NCI-H446 treated with DMSO at 0.1 percent for 48 hours (cell line): ENCODE results near the gene BRD8.
A peak's percentile ranks its signal among the peaks of the same experiment; 100 is the strongest.
"Not testable (repeated sequence)": the region's sequence is repeated elsewhere in the genome, so short reads cannot be mapped to it uniquely, and the experiment has no call there.

Experiments used
- DNase-seq: peaks from one replicate; lab custom pipeline; 2025; lab: John Stamatoyannopoulos, UW

The BRD8 gene, protein sequence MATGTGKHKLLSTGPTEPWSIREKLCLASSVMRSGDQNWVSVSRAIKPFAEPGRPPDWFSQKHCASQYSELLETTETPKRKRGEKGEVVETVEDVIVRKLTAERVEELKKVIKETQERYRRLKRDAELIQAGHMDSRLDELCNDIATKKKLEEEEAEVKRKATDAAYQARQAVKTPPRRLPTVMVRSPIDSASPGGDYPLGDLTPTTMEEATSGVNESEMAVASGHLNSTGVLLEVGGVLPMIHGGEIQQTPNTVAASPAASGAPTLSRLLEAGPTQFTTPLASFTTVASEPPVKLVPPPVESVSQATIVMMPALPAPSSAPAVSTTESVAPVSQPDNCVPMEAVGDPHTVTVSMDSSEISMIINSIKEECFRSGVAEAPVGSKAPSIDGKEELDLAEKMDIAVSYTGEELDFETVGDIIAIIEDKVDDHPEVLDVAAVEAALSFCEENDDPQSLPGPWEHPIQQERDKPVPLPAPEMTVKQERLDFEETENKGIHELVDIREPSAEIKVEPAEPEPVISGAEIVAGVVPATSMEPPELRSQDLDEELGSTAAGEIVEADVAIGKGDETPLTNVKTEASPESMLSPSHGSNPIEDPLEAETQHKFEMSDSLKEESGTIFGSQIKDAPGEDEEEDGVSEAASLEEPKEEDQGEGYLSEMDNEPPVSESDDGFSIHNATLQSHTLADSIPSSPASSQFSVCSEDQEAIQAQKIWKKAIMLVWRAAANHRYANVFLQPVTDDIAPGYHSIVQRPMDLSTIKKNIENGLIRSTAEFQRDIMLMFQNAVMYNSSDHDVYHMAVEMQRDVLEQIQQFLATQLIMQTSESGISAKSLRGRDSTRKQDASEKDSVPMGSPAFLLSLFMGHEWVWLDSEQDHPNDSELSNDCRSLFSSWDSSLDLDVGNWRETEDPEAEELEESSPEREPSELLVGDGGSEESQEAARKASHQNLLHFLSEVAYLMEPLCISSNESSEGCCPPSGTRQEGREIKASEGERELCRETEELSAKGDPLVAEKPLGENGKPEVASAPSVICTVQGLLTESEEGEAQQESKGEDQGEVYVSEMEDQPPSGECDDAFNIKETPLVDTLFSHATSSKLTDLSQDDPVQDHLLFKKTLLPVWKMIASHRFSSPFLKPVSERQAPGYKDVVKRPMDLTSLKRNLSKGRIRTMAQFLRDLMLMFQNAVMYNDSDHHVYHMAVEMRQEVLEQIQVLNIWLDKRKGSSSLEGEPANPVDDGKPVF

GRCh38 chr5:138178516-138179276 is at the start of gene BRD8, which contains the start of gene KIF20A:
Gene BRD8 (minus strand): TSS chr5:138178630. CDS start chr5:138178614, 16 bp downstream.
Gene KIF20A (plus strand): TSS chr5:138179112. CDS start chr5:138179681, 569 bp downstream.
- DNase-seq, result peak; percentile 94

- no peak for DNase-seq
Observed at GRCh38 chr5:138226910-138227309, 48.5 kb upstream of the BRD8 start.

- DNase-seq, result no peak
Observed at GRCh38 chr5:138224712-138225111, 46.3 kb upstream of the BRD8 start.

DNA sequence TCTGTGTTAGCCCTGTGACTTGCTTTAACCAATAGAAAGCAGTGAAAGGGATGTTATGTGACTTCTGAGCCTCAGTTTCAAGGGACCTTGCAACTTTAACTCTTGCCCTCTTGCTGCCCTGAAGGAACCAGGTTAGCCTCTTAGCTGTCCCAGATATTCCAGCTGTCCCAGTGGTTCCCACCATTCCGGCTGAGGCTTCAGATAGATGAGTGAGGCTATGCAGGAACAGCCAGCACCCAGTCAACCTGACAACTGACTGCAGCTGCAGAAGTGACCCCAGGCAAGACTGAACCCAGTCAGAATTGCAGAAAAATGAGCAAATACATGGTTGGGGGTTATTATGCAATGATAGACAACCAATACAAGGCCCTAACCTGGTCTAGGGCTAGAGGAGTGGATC is 45.1 kb upstream of the BRD8 start:
- DNase-seq, result no peak

DNA sequence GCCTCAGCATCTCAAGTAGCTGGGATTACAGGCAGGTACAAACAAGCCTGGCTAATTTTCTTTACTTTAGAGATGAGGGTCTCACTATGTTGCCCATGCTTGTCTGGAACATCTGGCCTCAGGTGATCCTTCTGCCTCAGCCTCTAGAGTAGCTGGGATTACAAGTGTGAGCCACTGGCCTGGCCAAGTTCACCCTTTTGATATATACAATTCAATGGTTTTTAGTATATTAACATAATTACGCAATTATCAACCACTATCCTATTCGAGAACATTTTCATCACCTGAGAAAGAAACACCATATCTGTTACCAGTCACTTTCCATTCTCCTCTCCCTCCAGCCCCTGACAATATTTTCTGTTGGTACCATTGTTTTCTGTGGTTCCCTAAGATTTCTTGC is 38.4 kb upstream of the BRD8 start:
- DNase-seq, result no peak

- peak; percentile 97 for DNase-seq
Observed at GRCh38 chr5:138213161-138214029, 35.0 kb upstream of the BRD8 start, which contains the start of gene CDC23. Gene CDC23 (minus strand): TSS chr5:138213323. CDS start chr5:138213312, 11 bp downstream.

- DNase-seq, result no peak
Observed at GRCh38 chr5:138212828-138213160, 34.4 kb upstream of the BRD8 start.

DNA sequence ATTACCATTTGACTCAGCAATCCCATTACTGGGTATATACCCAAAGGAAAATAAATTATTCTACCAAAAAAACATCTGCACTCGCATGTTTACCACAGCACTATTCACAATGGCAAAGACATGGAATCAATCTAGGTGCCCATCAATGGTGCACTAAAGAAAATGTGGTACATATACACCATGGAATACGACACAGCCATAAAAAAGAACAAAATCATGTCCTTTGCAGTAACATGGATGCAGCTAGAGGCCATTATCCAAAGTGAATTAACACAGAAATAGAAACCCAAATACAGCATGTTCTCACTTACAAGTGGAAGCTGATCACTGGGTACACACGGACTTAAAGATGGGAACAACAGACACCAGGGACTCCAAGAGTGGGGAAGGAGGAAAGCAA is 32.6 kb upstream of the BRD8 start:
- DNase-seq, result no peak

GRCh38 chr5:138193859-138194258 is 15.4 kb upstream of the BRD8 start:
- DNase-seq, result not testable (repeated sequence)

GRCh38 chr5:138192826-138193225 is 14.4 kb upstream of the BRD8 start:
- no peak for DNase-seq

- DNase-seq, result peak; percentile 92
Observed at GRCh38 chr5:138188626-138189025, 10.2 kb upstream of the BRD8 start.

DNA sequence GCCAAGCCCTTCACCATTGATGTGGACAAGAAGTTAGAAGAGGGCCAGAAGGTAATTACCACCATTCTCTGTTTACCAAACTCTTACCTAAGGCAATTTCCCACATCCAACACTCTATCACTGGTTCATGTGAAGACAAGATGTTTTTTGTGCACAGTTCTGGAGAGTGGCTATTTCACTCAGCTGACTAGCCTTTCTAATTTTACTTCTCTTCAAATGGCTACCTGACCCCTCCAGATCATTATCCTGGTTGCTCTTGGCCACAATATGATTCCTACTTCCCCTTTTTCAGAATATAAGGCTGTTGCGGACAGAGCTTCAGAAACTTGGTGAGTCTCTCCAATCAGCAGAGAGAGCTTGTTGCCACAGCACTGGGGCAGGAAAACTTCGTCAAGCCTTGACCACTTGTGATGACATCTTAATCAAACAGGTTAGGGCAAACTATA is 7.6 kb upstream of the BRD8 start:
- no peak for DNase-seq

- DNase-seq, result no peak
Observed at GRCh38 chr5:138182808-138183207, 4.4 kb upstream of the BRD8 start.

DNA sequence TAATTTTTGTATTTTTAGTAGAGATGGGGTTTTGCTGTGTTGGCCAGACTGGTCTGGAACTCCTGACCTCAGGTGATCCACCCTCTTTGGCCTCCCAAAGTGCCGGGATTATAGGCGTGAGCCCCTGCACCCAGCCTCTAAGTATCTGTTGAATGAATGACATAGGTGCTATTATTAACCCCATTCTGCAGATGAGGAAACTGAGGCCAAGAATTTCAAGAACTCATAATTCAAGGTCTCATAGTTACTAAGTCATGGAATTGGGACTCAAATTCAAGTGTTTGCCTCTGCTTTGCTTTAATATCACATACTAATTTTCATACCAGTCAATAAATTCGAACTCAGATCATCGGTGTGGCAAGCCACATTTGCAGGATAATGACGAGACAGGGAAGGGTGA is 2.4 kb upstream of the BRD8 start:
- DNase-seq, result no peak

- DNase-seq, result peak; percentile 70
Observed at GRCh38 chr5:138180183-138180782, 1.9 kb upstream of the BRD8 start.

- DNase-seq, result no peak
Observed at GRCh38 chr5:138179277-138179857, 937 bp upstream of the BRD8 start.

DNA sequence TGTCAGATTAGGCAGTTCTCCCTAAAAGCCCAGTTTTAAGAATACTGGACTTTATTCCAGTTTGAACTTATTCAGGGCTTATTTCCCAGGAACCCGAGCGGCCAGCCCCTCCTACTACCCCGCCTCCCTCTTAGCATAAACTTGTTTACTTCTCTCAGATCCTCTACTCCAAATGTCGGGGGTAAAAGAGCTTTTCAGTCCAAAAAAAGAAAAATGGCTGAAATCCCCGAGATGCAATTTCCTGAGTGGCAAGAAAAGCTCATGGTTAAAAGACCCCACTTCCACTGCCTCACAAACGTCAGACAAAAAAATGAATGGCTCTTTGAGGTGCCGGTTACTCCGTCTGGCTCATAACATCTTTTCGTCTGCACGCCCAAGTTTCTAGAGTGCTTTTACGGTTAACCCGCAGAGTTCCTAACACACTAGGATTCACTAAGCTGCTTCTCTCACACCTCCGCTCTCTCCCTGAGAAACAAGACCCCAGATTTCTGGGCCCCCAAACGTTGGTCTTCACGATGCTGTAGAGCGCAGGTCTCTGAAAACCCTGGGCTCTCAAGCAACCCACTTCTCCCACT is 402 bp downstream of the BRD8 start:
- no peak for DNase-seq

GRCh38 chr5:138170299-138170698 is 8.1 kb downstream of the BRD8 start:
- no peak for DNase-seq

GRCh38 chr5:138169124-138169523 is 9.3 kb downstream of the BRD8 start:
- no peak for DNase-seq
